ENCODE measurements around the gene GPR176. TPM values are rescaled to one million over a fixed set of nuclear protein-coding genes. Genes with fewer than 3 reads are reported as not detected.

GPR176 gene
- total RNA-seq, 1 donor from 2014 or later = 32.1 TPM

DNA sequence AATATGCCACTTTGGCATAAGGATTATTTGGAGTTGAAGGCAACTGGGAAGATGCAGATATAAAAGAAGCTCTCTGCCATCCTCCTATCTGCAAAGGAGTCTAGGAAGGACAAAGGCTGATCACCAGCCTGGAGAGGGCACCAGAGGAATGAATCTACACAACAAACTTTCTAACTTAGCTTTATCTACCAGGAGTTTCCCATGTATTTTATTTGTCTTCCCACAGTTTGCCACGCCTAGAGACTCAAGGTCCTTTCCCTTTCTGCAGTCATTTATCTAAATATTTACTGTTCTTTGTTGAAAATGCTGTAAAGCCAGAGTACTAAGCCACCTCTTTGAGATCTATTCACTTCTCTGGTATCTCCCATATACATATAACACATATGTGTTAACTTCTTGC is 32.2 kb downstream of the GPR176 start:
- peak; percentile 35 for DNase-seq (ENCODE audit: low read depth)

DNA sequence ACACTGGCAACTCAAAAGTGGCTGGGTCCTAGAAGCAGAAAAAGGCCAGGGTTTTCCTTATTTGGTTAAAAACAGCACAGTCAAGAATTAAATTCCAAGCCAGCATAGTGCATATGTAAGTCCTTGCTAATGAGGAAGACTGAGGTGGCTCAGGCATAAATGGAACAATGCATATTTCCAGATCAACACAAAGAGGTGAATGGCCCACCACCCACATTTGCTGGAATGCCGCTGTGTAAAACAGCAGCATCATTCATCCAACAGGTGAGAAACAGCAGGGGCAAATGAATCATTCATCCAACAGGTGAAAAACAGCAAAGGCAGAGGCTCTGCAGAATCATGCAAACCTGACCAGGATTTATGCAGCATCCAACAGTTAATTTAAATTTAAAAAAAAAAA is 32.9 kb downstream of the GPR176 start:
- H3K4me3 ChIP-seq (ENCODE audit: low read depth, low read length) = no peak overlapping the region
- no peak for DNase-seq (ENCODE audit: low read depth)
- TF ChIP-seq, protein P1, sequence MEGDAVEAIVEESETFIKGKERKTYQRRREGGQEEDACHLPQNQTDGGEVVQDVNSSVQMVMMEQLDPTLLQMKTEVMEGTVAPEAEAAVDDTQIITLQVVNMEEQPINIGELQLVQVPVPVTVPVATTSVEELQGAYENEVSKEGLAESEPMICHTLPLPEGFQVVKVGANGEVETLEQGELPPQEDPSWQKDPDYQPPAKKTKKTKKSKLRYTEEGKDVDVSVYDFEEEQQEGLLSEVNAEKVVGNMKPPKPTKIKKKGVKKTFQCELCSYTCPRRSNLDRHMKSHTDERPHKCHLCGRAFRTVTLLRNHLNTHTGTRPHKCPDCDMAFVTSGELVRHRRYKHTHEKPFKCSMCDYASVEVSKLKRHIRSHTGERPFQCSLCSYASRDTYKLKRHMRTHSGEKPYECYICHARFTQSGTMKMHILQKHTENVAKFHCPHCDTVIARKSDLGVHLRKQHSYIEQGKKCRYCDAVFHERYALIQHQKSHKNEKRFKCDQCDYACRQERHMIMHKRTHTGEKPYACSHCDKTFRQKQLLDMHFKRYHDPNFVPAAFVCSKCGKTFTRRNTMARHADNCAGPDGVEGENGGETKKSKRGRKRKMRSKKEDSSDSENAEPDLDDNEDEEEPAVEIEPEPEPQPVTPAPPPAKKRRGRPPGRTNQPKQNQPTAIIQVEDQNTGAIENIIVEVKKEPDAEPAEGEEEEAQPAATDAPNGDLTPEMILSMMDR (conservative IDR thresholded peaks at IDR 0.05; ENCODE audit: low read depth, low read length) = no peak

More for the DNA sequence above, 32.2 kb downstream of the GPR176 start:
- TF ChIP-seq, protein P1 (conservative IDR thresholded peaks at IDR 0.05; ENCODE audit: low read depth, low read length) = peak; percentile 65
- H3K4me3 ChIP-seq (ENCODE audit: low read depth, low read length) = no peak overlapping the region

DNA sequence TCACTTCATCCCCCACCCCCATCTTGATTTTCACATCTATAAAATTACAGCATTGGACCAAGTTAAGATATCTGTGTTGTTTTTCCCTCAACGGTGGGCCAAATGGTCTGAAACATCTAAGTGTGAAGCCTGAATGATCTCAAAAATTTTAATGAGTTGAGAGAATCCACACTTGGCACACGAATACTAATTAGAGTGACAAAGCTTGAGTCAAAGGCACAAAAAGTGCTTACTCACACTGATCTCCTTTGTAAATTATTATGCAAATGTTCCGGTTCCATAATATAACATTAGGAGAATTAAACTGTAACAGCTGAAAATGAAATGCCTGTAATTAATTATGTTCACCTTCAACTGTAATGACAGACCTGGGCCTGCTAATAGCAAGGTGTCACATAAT is 33.6 kb downstream of the GPR176 start:
- TF ChIP-seq, protein P1 (conservative IDR thresholded peaks at IDR 0.05; ENCODE audit: low read depth, low read length) = no peak
- H3K4me3 ChIP-seq (ENCODE audit: low read depth, low read length) = no peak overlapping the region
- peak; percentile 25 for DNase-seq (ENCODE audit: low read depth)

DNA sequence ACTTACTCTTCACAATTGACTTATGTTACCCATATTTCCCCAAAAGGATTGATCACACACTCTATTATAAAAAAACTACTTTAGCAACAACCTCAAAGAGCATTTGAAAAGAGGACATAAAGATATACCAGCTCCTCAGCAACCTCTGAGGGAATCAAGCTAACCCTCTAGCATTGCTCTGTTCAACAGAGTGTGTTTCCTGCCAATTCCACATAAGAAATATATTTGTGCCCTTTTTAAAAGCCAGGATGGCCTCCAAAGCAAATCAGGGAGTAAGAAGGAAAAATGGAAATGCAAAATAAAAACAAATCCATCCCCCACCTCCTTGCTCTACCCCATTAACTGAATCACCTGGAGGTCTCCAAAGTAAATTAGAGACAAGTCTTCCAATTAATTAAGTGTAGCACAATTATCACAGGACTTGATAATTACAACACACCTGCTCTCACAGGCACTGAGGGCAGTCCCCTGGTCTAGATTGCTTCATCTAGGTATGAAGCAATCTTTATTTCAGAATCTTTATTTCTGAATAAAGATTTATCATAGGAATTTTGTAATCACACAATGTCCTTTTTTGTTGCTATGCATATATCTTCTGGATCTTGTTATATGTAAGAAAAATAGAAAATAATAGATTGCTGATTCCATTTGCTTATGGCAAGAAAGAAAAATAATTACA is 34.8 kb downstream of the GPR176 start:
- no peak overlapping the region for H3K4me3 ChIP-seq (ENCODE audit: low read depth, low read length)
- TF ChIP-seq, protein P1 (conservative IDR thresholded peaks at IDR 0.05; ENCODE audit: low read depth, low read length) = no peak
- peak; percentile 23 for DNase-seq (ENCODE audit: low read depth)

DNA sequence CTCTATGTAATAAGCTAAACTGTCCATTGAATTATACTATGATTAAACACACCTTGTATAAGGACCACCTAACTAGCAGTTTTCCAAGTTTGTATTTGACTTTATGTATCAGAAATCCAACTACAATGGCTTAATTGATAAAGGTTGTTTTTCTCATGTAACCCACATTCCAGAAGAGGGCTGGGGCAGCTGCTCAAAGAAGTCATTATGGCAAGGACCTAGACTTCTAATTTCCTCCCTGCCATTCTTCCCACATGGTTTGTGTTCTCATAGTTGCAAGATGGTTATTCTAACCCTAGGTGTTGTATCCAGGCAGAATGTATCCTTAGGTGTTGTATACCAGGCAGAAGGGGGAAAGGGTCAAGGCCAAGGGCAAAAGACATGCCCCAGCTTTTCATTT is 35.7 kb downstream of the GPR176 start:
- TF ChIP-seq, protein P1 (conservative IDR thresholded peaks at IDR 0.05; ENCODE audit: low read depth, low read length) = no peak
- DNase-seq (ENCODE audit: low read depth) = no peak
- no peak overlapping the region for H3K4me3 ChIP-seq (ENCODE audit: low read depth, low read length)

DNA sequence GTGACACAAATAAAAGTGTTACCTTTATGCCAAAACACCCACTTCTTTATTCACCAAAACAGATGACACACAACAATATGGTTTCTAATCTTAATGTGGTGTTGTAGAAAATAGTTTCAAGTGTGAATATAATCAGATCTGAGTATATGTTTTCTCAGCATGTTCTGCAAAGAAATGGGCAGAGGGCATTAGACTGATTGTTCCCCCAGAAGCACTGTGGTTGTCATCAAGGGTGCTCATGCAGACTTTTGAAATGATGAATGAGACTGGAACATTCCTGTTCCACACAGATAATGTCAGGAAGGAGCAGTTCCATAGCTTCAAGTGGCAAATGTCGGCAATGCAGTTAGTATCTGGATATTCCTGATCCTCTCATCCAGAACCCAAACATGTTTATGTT is 37.5 kb downstream of the GPR176 start:
- TF ChIP-seq, protein P1 (conservative IDR thresholded peaks at IDR 0.05; ENCODE audit: low read depth, low read length) = no peak
- no peak for DNase-seq (ENCODE audit: low read depth)
- no peak overlapping the region for H3K4me3 ChIP-seq (ENCODE audit: low read depth, low read length)

DNA sequence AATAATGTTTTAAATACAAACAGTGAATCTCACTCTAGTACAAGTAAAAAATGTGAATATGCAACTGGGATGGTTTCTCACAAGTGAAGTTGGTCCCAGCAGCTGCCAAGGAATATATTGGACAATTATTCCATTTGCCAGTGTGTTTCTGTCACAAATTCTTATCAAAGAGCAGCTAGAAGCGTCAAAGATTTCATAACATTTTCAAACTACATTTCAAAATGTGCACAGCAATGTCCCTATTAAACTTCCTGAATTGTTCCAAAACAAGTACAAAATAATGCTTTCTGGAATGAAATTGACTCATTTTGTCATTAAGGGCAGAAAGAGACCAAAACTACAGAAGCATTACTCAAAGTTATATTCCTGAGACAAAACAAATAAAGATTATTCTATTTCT is 38.3 kb downstream of the GPR176 start:
- no peak overlapping the region for H3K4me3 ChIP-seq (ENCODE audit: low read depth, low read length)
- no peak for DNase-seq (ENCODE audit: low read depth)
- TF ChIP-seq, protein P1 (conservative IDR thresholded peaks at IDR 0.05; ENCODE audit: low read depth, low read length) = no peak
